ENCODE measurements around the gene CLPSL2. TPM values are rescaled to one million over a fixed set of nuclear protein-coding genes. Genes with fewer than 3 reads are reported as not detected.

CLPSL2 gene
- total and polyA plus RNA-seq, 12 donors = not detected

GRCh38 chr6:35781290-35781689 is 4.9 kb downstream of the CLPSL2 start:
- H3K27me3 ChIP-seq = peaks cover 3 to 81% (median 44%) of the 10 kb centered on the region in 7 donors

GRCh38 chr6:35782424-35782823 is 6.0 kb downstream of the CLPSL2 start:
- ATAC-seq (no peak), DNase-seq (no peak)
- 57 to 59% methylated on average over 3 of the region's 3 CpGs for WGBS, 2 donors
- intact Hi-C loops (cut with DNase I) = no loop called here
- no peak overlapping the region for H3K27ac ChIP-seq
- no peak overlapping the region for H3K4me3 ChIP-seq
- no peaks in the 10 kb centered on the region for H3K9me3 ChIP-seq
- no peak for TF ChIP-seq CTCF (IDR thresholded peaks at IDR 0.05)
- H3K27me3 ChIP-seq = peaks cover 8 to 81% (median 46%) of the 10 kb centered on the region in 7 donors
- H3K36me3 ChIP-seq = no peaks in the 10 kb centered on the region
- H3K4me1 ChIP-seq = peaks cover 0 to 4% (median 0%) of the 10 kb centered on the region in 9 donors

More at GRCh38 chr6:35781290-35781689, 4.9 kb downstream of the CLPSL2 start:
- WGBS, 2 donors = 95 to 96% methylated on average over 2 of the region's 2 CpGs
- DNase-seq (no peak), ATAC-seq (no peak)
- Histone ChIP-seq H3K4me3 (no peak overlapping the region), H3K27ac (no peak overlapping the region), H3K9me3 (no peaks in the 10 kb centered on the region), H3K4me1 (peaks cover 0 to 6% (median 4%) of the 10 kb centered on the region in 9 donors), H3K36me3 (no peaks in the 10 kb centered on the region)
- intact Hi-C loops (cut with DNase I) = no loop called here
- TF ChIP-seq CTCF (IDR thresholded peaks at IDR 0.05) = no peak

- Histone ChIP-seq H3K4me3 (no peak overlapping the region), H3K27ac (no peak overlapping the region), H3K36me3 (no peaks in the 10 kb centered on the region), H3K27me3 (peaks cover 15 to 83% (median 59%) of the 10 kb centered on the region in 7 donors), H3K4me1 (peaks cover 0 to 4% (median 0%) of the 10 kb centered on the region in 9 donors), H3K9me3 (no peaks in the 10 kb centered on the region)
- ATAC-seq (no peak), DNase-seq (no peak)
- intact Hi-C loops (cut with DNase I) = no loop called here
- WGBS, 2 donors = 58 to 64% methylated on average over 2 of the region's 2 CpGs
- no peak for TF ChIP-seq CTCF (IDR thresholded peaks at IDR 0.05)
Measured at GRCh38 chr6:35784200-35784599, 7.8 kb downstream of the CLPSL2 start.

- WGBS, 2 donors = 56 to 74% methylated on average over 2 of the region's 2 CpGs
- H3K4me1 ChIP-seq = peaks cover 0 to 4% (median 0%) of the 10 kb centered on the region in 9 donors
- no peak for TF ChIP-seq CTCF (IDR thresholded peaks at IDR 0.05)
- no peak for DNase-seq
- intact Hi-C loops (cut with DNase I) = no loop called here
- H3K9me3 ChIP-seq = no peaks in the 10 kb centered on the region
- H3K27ac ChIP-seq = no peak overlapping the region
- H3K4me3 ChIP-seq = no peak overlapping the region
- peaks cover 24 to 85% (median 64%) of the 10 kb centered on the region in 7 donors for H3K27me3 ChIP-seq
- H3K36me3 ChIP-seq = no peaks in the 10 kb centered on the region
- no peak for ATAC-seq
Measured at GRCh38 chr6:35786272-35786671, 9.9 kb downstream of the CLPSL2 start.
